NCI-H146 treated with DMSO at 0.1 percent for 48 hours (cell line): ENCODE measurements around the gene SEPTIN12.
A peak's percentile ranks its signal among the peaks of the same experiment; 100 is the strongest.
"Not testable (repeated sequence)": the region's sequence is repeated elsewhere in the genome, so short reads cannot be mapped to it uniquely, and the experiment has no call there.

Source experiments
- DNase-seq: peaks from one replicate; lab custom pipeline; 2025; ENCODE audit not compliant: unreplicated experiment; lab: John Stamatoyannopoulos, UW

Gene SEPTIN12

GRCh38 chr16:4785758-4786433, 2.2 kb downstream of the SEPTIN12 start:
- no peak for DNase-seq

- DNase-seq, result not testable (repeated sequence)
These were observed 3.6 kb downstream of the SEPTIN12 start for GRCh38 chr16:4784444-4784987.

- no peak for DNase-seq
These were observed 4.2 kb downstream of the SEPTIN12 start for GRCh38 chr16:4783951-4784336.

GRCh38 chr16:4783251-4783950, 4.7 kb downstream of the SEPTIN12 start:
- no peak for DNase-seq

GRCh38 chr16:4780235-4780634, 7.9 kb downstream of the SEPTIN12 start:
- no peak for DNase-seq

GRCh38 chr16:4778050-4778392, 10.1 kb downstream of the SEPTIN12 start:
- DNase-seq, result no peak

- no peak for DNase-seq
These were observed 10.7 kb downstream of the SEPTIN12 start for GRCh38 chr16:4777339-4778049.

- DNase-seq, result no peak
These were observed 11.9 kb downstream of the SEPTIN12 start for GRCh38 chr16:4776141-4776705.

GRCh38 chr16:4775005-4775404, 13.1 kb downstream of the SEPTIN12 start:
- no peak for DNase-seq

GRCh38 chr16:4772351-4772750, 15.8 kb downstream of the SEPTIN12 start:
- no peak for DNase-seq

GRCh38 chr16:4771646-4772045, 16.5 kb downstream of the SEPTIN12 start:
- no peak for DNase-seq

- peak; percentile 8 for DNase-seq
These were observed 18.9 kb downstream of the SEPTIN12 start for GRCh38 chr16:4769306-4769638.

GRCh38 chr16:4768549-4769305, 19.4 kb downstream of the SEPTIN12 start:
- DNase-seq, result peak; percentile 90

GRCh38 chr16:4767872-4768548, 20.1 kb downstream of the SEPTIN12 start:
- DNase-seq, result peak; percentile 74

- DNase-seq, result peak; percentile 96
These were observed 21.1 kb downstream of the SEPTIN12 start, which contains the start of gene ZNF500 for GRCh38 chr16:4766875-4767628. Gene ZNF500 (minus strand): TSS chr16:4767162. CDS start chr16:4765978, 1,184 bp downstream.

- peak; percentile 9 for DNase-seq
These were observed 22.4 kb downstream of the SEPTIN12 start for GRCh38 chr16:4765511-4766474.

- DNase-seq, result no peak
These were observed 24.4 kb downstream of the SEPTIN12 start for GRCh38 chr16:4763791-4764190.

- DNase-seq, result no peak
These were observed 25.9 kb downstream of the SEPTIN12 start for GRCh38 chr16:4762205-4762604.
